K562 treated with DMSO at 1 percent for 12 hours (cell line): Measurements from ENCODE around the gene SCAF8. TPM values are rescaled to one million over a fixed set of nuclear protein-coding genes. Genes with fewer than 3 reads are reported as not detected.

ENCODE experiments used
- total RNA-seq: library from RNA; unstranded; fragments of 300-600 nt; gene quantifications from 2 replicates; pipeline ENCODE4 v1.2.3, GENCODE V29; 2022; ENCODE audit not compliant: insufficient read depth

SCAF8 gene, protein sequence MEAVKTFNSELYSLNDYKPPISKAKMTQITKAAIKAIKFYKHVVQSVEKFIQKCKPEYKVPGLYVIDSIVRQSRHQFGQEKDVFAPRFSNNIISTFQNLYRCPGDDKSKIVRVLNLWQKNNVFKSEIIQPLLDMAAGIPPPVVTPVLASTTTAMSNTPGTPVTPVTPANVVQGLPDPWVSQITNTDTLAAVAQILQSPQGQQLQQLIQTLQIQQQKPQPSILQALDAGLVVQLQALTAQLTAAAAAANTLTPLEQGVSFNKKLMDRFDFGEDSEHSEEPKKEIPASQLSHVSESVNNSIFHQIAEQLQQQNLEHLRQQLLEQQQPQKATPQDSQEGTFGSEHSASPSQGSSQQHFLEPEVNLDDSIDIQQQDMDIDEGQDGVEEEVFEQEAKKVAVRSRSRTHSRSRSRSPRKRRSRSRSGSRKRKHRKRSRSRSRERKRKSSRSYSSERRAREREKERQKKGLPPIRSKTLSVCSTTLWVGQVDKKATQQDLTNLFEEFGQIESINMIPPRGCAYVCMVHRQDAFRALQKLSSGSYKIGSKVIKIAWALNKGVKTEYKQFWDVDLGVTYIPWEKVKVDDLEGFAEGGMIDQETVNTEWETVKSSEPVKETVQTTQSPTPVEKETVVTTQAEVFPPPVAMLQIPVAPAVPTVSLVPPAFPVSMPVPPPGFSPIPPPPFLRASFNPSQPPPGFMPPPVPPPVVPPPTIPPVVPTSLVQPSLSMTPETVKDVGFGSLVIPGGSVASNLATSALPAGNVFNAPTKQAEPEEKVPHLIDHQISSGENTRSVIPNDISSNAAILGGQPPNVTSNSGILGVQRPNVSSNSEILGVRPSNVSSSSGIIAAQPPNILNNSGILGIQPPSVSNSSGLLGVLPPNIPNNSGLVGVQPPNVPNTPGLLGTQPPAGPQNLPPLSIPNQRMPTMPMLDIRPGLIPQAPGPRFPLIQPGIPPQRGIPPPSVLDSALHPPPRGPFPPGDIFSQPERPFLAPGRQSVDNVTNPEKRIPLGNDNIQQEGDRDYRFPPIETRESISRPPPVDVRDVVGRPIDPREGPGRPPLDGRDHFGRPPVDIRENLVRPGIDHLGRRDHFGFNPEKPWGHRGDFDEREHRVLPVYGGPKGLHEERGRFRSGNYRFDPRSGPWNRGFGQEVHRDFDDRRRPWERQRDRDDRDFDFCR (N-terminal part only)
- total RNA-seq: 7.5 and 24.9 TPM in 2 replicates

DNA sequence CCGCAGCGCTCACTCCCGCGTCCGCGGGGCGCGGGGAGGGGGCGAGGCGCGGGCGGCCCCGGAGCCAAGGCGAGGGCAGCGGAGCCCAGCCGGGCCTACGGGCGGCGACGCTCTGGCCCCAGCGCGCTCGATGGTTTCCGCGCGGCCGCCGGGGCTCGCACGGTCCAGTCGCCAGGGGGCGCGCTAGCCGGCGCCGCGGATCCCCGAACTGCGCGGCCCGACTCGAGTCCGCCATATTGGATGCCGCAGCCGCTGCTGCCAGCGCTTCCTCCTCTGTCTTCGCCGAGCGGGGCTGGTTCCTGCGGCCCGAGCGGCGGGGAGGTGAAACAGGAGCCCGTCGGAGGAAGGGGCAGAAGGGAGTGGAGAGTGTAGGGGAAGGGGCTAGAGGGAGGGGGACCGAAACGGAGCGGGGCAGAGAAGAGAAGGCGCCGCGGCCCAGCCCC lies at the start of gene SCAF8:
Gene SCAF8, plus strand, starts transcription at position 234 of the 443 bp plus-strand sequence. CDS start 485 bp downstream, outside the sequence.

Other genes with a start within 250 kb of the SCAF8 start
- 3.6 and 4.5 TPM in 2 replicates for gene CNKSR3, start 222.7 kb upstream of the SCAF8 start, total RNA-seq